PC-3 (cell line): Measurements from ENCODE around the gene FCSK.

Source experiments
- CTCF ChIP-seq: fragments of 300-600 bp; sonication (generic); conservative IDR thresholded peaks from 2 replicates; pipeline ENCODE4 v1.5.1; 2017; ENCODE audit warnings: antibody characterized with exemption, low read depth, mild to moderate bottlenecking, low read length
- EZH2 ChIP-seq: fragments of 300-600 bp; sonication (generic); IDR thresholded peaks from one replicate; pipeline ENCODE4 v1.6.1; 2017; ENCODE audit warnings: antibody characterized with exemption, mild to moderate bottlenecking, low read length; ENCODE audit not compliant: unreplicated experiment
- EZH2phosphoT487 ChIP-seq: fragments of 300-600 bp; sonication (generic); IDR thresholded peaks from 2 replicates; pipeline ENCODE4 v1.6.1; 2018; ENCODE audit warnings: mild to moderate bottlenecking, antibody characterized with exemption, low read length, borderline replicate concordance

DNA sequence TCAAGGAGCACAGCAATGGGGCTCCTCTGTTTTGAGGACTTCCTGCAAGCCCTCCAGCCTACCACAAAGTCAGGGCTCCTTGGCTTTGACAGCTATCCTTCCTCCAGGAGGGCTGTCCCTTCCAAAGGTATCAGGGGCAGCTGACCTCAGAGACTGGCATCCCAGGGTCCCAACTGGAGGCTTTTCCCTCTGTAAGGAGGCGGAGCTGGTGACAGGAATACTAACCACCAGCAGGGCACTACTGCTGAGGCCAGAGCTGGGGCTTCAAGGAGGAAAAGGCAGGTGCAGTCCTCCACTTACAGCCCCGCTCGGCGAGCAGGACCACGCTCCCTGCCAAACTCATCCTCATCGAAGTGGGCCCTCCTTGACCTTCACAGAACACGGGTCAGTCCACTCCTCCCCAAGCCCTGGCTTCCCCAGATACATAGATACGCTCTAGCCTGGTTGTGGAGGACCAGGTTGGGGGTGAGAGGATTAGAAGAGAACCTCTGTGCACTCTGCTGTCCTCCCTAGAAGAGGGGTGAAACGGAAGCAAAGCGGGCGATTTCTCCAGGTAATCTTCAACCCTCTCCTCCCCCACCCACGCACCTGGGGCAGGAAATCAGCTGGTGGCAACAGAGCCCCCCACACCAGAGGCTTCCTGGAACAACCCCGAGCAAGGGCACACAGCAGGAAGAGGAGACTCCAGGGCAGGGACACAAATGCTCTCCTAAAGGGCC lies 36.0 kb upstream of the FCSK start:
- TF ChIP-seq CTCF: no peak
- TF ChIP-seq EZH2: no peak
- no peak for TF ChIP-seq EZH2phosphoT487
